T-helper 2 cell treated with Interferon-gamma antibody and Interleukin-4, amounts not matched to agents 5 μg/mL and 100 μg/mL, for 36 hours (primary cell): Measurements from ENCODE around the gene CHST12.
A peak's percentile ranks its signal among the peaks of the same experiment; 100 is the strongest.
"Not testable (repeated sequence)": the region's sequence is repeated elsewhere in the genome, so short reads cannot be mapped to it uniquely, and the experiment has no call there.

Experiments used
- DNase-seq: peaks from one replicate; pipeline ENCODE4 v3.0.0; 2021; ENCODE audit warnings: low spot score
- H3K27ac Mint-ChIP-seq: one replicate; pipeline ENCODE4 v1.8.0; 2021; ENCODE audit warnings: mild to moderate bottlenecking, mixed read lengths
- H3K27me3 Mint-ChIP-seq: one replicate; pipeline ENCODE4 v1.8.0; 2021; ENCODE audit warnings: low read depth, mixed read lengths
- H3K36me3 Mint-ChIP-seq: one replicate; pipeline ENCODE4 v1.8.0; 2021; ENCODE audit warnings: low read depth, mixed read lengths
- H3K4me1 Mint-ChIP-seq: one replicate; pipeline ENCODE4 v1.8.0; 2021; ENCODE audit warnings: low read depth, mixed read lengths
- H3K4me3 Mint-ChIP-seq: one replicate; pipeline ENCODE4 v1.8.0; 2022; ENCODE audit warnings: mild to moderate bottlenecking, moderate library complexity, mixed read lengths
- H3K9me3 Mint-ChIP-seq: one replicate; pipeline ENCODE4 v1.8.0; 2021; ENCODE audit warnings: mixed read lengths

The CHST12 gene

DNA sequence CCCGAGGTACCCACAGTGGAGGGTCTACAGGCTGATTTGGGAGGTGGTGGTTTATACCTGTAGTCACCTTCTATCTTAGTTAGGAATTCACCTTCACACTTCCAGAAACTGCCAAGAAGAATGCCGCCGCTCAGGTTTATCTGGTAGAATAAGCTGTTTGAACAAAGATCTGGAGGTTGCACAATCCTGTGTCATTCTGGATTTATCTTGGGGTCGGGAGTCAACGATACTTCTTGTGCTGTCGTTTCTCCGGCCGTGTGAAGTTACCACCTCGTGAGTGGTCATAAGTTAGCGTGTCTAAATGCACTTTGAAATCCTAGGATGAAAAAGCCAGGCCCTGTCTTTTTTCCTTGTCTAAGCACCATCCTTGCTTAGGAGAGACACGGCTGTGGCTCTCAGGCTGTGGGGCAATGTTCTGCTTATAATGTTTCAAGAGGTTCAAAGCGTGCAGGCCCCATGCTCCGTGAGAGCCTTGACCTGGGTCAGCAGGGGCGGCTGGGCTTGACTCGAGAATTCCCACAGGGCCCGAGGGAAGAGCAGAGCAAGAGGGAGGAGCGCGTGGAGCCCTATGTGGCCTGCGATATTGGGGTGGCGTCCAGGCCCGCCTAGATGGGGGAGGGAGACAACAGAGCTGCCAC lies 37.3 kb downstream of the CHST12 start:
- Mint-ChIP-seq H3K4me3 (no peak overlapping the region), H3K27me3 (no peaks in the 10 kb centered on the region), H3K36me3 (peaks cover 39% of the 10 kb centered on the region), H3K4me1 (no peaks in the 10 kb centered on the region), H3K9me3 (no peaks in the 10 kb centered on the region), H3K27ac (no peak overlapping the region)
- no peak for DNase-seq

- DNase-seq = no peak
- H3K4me3 Mint-ChIP-seq = no peak overlapping the region
- peaks cover 32% of the 10 kb centered on the region for H3K36me3 Mint-ChIP-seq
- H3K9me3 Mint-ChIP-seq = no peaks in the 10 kb centered on the region
- H3K4me1 Mint-ChIP-seq = no peaks in the 10 kb centered on the region
- H3K27ac Mint-ChIP-seq = no peak overlapping the region
- no peaks in the 10 kb centered on the region for H3K27me3 Mint-ChIP-seq
Measured at GRCh38 chr7:2441430-2442058, 38.1 kb downstream of the CHST12 start.

- Mint-ChIP-seq H3K27ac (no peak overlapping the region), H3K36me3 (peaks cover 23% of the 10 kb centered on the region), H3K4me1 (no peaks in the 10 kb centered on the region), H3K4me3 (no peak overlapping the region), H3K27me3 (no peaks in the 10 kb centered on the region), H3K9me3 (no peaks in the 10 kb centered on the region)
- no peak for DNase-seq
Measured at GRCh38 chr7:2443491-2443890, 40.1 kb downstream of the CHST12 start.

- H3K27me3 Mint-ChIP-seq = no peaks in the 10 kb centered on the region
- no peaks in the 10 kb centered on the region for H3K4me1 Mint-ChIP-seq
- H3K4me3 Mint-ChIP-seq = no peak overlapping the region
- no peak for DNase-seq
- no peaks in the 10 kb centered on the region for H3K9me3 Mint-ChIP-seq
- H3K27ac Mint-ChIP-seq = no peak overlapping the region
- H3K36me3 Mint-ChIP-seq = peaks cover 18% of the 10 kb centered on the region
Measured at GRCh38 chr7:2444476-2444875, 41.1 kb downstream of the CHST12 start.

- H3K4me1 Mint-ChIP-seq = no peaks in the 10 kb centered on the region
- H3K4me3 Mint-ChIP-seq = no peak overlapping the region
- H3K27me3 Mint-ChIP-seq = no peaks in the 10 kb centered on the region
- H3K36me3 Mint-ChIP-seq = peaks cover 17% of the 10 kb centered on the region
- DNase-seq = no peak
- no peak overlapping the region for H3K27ac Mint-ChIP-seq
- H3K9me3 Mint-ChIP-seq = no peaks in the 10 kb centered on the region
Measured at GRCh38 chr7:2445047-2445446, 41.6 kb downstream of the CHST12 start.

DNA sequence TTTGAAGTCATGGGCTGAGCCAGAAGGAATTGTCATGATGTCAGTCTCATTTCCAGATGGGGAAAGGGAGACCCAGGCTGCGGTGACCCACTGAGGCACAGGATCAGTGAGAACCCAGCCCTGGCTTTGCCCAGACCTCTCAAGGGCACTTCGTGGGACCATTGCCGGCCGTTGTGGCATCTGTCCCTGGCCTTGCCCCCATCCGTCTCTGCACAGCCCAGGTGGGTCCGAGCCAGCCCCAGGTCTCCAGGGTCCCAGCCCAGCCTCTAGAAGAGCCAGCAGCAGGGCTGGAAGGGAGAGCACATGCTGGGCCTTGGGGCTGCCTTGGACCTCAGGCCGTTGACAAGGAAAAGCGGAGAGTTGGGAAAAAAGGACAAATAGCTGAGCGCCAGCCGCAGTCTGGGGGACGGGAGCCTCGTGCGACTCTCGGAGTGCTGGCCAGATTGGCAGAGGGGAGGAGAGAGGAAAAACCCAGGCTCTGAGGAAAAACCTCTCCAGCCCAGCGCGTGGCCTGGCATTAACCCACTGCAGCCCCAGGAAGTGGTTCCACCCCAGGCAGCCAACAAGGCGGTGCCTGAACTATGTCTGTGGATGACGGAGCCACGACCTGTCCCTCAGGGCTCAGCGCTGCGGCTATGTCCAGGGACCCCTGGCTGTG lies 42.6 kb downstream of the CHST12 start:
- Mint-ChIP-seq H3K4me3 (no peak overlapping the region), H3K4me1 (no peaks in the 10 kb centered on the region), H3K9me3 (no peaks in the 10 kb centered on the region), H3K36me3 (peaks cover 10% of the 10 kb centered on the region), H3K27me3 (no peaks in the 10 kb centered on the region), H3K27ac (no peak overlapping the region)
- no peak for DNase-seq

GRCh38 chr7:2446676-2447075 lies 43.3 kb downstream of the CHST12 start:
- H3K27me3 Mint-ChIP-seq = no peaks in the 10 kb centered on the region
- H3K4me3 Mint-ChIP-seq = no peak overlapping the region
- H3K9me3 Mint-ChIP-seq = no peaks in the 10 kb centered on the region
- no peak overlapping the region for H3K27ac Mint-ChIP-seq
- peaks cover 2% of the 10 kb centered on the region for H3K4me1 Mint-ChIP-seq
- no peak for DNase-seq
- peaks cover 10% of the 10 kb centered on the region for H3K36me3 Mint-ChIP-seq

DNA sequence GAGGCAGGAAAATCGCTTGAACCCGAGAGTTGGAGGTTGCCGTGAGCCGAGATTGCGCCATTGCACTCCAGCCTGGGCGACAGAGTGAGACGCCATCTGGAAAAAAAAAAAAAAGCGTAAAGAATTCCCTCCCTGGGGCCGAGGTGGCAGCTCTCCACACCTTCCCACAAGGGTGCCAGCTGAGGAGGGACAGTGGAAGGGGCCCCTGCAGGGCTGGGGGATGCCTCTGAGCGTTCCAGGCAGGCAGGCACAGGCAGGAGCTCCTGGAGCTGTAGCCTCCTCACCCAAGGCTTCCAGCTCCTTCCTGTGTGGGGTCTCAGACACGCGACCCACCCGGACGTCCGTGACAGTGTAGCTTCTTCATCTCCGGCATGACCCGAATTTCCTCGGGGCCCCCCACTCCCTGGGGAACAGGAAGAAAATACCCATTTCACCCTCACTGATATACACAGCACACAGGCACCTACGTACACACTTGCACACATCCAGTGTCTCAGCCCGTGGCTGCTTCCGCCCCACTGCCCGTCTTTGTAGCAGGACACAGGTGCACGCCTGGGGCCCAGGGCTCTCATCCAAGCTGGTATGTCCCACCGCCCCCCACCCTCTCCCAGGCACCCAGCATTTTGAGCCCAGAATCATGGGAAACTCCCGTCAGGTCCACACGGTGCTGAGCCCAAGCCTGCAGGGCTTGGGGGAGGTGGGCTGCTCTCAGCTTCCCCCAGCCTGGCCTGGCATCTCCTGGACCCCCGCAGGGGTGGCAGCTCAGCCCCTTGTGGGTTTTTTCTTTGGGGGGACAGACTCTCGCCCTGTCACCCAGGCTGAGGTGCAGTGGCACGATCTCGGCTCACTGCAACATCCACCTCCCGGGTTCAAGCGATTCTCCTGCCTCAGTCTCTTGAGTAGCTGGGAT lies 47.0 kb downstream of the CHST12 start:
- no peak for DNase-seq
- Mint-ChIP-seq H3K27ac (no peak overlapping the region), H3K4me3 (no peak overlapping the region), H3K36me3 (peaks cover 2% of the 10 kb centered on the region), H3K4me1 (peaks cover 6% of the 10 kb centered on the region), H3K27me3 (peaks cover 6% of the 10 kb centered on the region), H3K9me3 (no peaks in the 10 kb centered on the region)

DNA sequence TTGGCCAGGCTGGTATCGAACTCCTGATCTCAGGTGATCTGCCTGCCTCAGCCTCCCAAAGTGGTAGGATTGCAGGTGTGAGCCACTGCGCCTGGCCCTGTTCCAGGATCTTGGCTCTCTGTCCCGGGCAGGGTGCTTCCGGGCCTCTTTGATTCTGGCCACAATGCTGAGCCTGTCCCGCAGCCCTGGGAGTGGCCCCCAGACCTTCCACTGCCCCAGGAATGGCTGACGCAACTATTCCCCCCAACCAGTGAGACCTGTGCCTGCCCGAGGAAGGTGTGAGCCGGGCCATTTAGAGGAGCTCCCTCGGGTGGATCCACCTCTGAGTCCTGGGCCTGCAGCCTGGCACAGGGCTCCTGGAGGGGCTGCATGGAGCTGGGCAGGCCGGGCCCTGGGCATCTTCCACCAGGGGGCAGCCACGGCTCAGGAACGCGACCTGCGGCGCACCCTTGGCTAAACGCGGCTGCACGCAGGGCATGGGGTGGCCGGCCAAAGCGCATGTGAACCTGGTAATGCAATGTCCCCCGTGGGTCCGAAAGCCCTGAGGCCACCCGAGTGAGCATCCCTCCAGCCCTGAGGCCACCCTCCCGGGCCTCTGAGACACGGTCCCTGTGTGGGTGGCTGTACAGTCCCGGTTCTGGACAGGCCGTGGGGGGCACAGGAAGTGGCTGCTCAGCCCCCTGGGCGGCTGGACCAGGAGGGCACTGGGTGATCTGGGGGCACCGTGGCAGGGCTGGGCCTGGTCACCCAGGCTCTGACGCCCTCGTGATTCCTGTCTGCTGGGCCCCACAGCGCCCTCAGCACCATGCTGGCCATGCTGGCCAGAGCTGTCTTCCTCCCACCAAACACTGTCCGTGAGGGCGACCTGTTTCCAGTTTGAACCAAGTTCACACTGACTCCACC lies 48.0 kb downstream of the CHST12 start:
- H3K36me3 Mint-ChIP-seq = peaks cover 2% of the 10 kb centered on the region
- H3K4me3 Mint-ChIP-seq = peak overlapping the region; percentile 38
- H3K27me3 Mint-ChIP-seq = peaks cover 13% of the 10 kb centered on the region
- H3K4me1 Mint-ChIP-seq = peaks cover 6% of the 10 kb centered on the region
- peak; percentile 70 for DNase-seq
- no peaks in the 10 kb centered on the region for H3K9me3 Mint-ChIP-seq
- H3K27ac Mint-ChIP-seq = no peak overlapping the region

DNA sequence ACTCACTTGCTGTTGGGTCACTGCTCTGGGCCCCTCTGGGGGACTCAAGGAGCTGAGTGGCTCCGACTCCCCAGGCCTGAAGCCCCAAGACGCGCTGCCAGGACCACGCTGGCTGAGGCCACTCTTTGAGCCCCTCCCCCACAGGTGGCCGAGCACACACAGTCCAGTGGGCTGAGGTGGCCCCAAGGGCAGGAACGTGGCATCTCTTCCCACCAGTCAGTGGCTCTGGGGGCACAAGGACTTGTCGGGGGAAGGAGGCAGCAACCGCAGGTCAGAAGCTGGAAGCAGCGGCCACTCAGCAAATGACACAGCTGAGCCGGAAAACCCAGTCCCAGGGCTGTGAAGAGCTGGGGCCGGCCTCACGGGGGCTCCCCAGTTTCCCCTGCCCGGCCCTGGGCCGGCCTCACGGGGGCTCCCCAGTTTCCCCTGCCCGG lies 48.7 kb downstream of the CHST12 start:
- Mint-ChIP-seq H3K27ac (no peak overlapping the region), H3K36me3 (peaks cover 2% of the 10 kb centered on the region), H3K4me3 (peak overlapping the region; percentile 38), H3K9me3 (no peaks in the 10 kb centered on the region), H3K27me3 (peaks cover 16% of the 10 kb centered on the region), H3K4me1 (peaks cover 9% of the 10 kb centered on the region)
- DNase-seq = peak; percentile 8

- Mint-ChIP-seq H3K4me1 (peaks cover 10% of the 10 kb centered on the region), H3K27me3 (peaks cover 16% of the 10 kb centered on the region), H3K36me3 (no peaks in the 10 kb centered on the region), H3K4me3 (no peak overlapping the region), H3K27ac (no peak overlapping the region), H3K9me3 (no peaks in the 10 kb centered on the region)
- DNase-seq = no peak
Measured at GRCh38 chr7:2452643-2453270, 49.3 kb downstream of the CHST12 start.

- Mint-ChIP-seq H3K27me3 (peaks cover 16% of the 10 kb centered on the region), H3K4me1 (peaks cover 16% of the 10 kb centered on the region)
- not testable (repeated sequence) for H3K27ac Mint-ChIP-seq, H3K36me3 Mint-ChIP-seq, H3K9me3 Mint-ChIP-seq, H3K4me3 Mint-ChIP-seq, DNase-seq
Measured at GRCh38 chr7:2453849-2454248, 50.4 kb downstream of the CHST12 start.

DNA sequence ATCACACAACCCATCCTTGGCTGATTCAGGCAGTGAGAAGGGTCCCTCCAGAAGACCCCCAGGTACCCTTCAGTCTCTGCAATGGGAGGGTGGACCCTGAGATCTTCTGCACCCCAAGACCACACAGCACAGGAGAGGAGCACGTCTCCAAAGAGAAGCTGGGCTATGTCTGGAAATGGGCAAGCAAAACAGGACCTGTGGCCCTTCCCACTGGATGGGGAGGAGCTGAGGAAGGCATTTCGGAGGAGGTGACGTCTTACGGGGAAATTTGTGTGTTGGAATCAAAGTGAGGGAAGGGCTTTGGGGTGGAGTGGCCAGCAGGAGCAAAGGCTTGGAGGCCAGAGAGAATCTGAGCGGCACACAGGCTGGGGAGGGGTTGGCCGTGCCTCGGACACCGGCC lies 56.3 kb downstream of the CHST12 start:
- Mint-ChIP-seq H3K36me3 (no peaks in the 10 kb centered on the region), H3K4me3 (no peak overlapping the region), H3K4me1 (peaks cover 11% of the 10 kb centered on the region), H3K27me3 (peaks cover 14% of the 10 kb centered on the region), H3K9me3 (no peaks in the 10 kb centered on the region), H3K27ac (no peak overlapping the region)
- DNase-seq = no peak
